ENCODE results near the gene SCAANT1.

GRCh38 chr3:63900459-63900858 lies 11.7 kb downstream of the SCAANT1 start:
- no peak for TF ChIP-seq EZH2 (IDR thresholded peaks at IDR 0.05; ENCODE audit: borderline replicate concordance, low read length)
- no peak for TF ChIP-seq CTCF (IDR thresholded peaks at IDR 0.05; ENCODE audit: low read length)
